LNCaP clone FGC (cell line): ENCODE data around the gene TBC1D10B.
"Not testable (repeated sequence)": the region's sequence is repeated elsewhere in the genome, so short reads cannot be mapped to it uniquely, and the experiment has no call there.

Experiments
- DNase-seq: peaks from one replicate; pipeline ENCODE4 v3.0.0-alpha.2; 2011; ENCODE audit warnings: low read depth
- H3K4me3 ChIP-seq: 2 replicates; pipeline ENCODE4 v1.5.1; 2011; ENCODE audit warnings: mild to moderate bottlenecking, low read depth, low read length, control low read depth
- TF ChIP-seq, protein P1 (sequence below): IDR thresholded peaks from 2 replicates; pipeline ENCODE4 v1.5.1; 2012; ENCODE audit warnings: mild to moderate bottlenecking; ENCODE audit not compliant: control insufficient read depth, insufficient read depth; ENCODE audit errors: extremely low read depth

Gene TBC1D10B

DNA sequence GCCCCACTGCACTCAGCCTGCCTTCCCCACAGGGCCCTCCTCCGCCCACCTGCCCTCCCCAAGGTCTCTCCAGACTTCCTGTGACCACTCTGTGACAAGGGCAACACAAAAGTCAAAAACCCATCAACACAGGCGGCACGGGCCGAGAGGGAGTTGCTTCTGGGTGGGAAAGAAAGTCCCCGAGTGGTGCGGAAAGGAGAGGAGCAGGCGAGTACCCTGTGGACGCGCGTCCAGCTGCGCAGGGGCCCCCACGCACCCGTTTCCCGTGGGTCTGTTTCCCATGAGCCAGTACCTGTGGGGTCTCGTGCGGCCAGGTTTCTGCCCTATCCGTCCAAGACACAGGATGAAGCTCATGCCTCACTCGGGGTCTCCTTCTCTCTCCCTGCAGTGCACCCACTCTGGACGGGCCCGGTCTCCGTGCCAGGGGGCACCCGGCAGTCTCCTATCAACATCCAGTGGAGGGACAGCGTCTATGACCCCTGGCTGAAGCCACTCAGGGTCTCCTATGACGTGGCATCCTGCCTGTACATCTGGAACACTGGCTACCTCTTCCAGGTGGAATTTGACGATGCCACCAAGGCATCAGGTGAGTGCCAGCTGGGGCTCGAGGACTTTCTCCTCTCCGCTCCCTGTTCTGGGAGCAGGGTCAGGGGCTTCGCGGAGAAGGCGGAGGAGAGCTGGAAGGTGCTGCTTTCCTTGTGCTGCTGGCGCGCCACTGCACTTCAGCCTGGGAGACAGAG is 27.4 kb downstream of the TBC1D10B start:
- no peak for DNase-seq
- TF ChIP-seq, protein P1, sequence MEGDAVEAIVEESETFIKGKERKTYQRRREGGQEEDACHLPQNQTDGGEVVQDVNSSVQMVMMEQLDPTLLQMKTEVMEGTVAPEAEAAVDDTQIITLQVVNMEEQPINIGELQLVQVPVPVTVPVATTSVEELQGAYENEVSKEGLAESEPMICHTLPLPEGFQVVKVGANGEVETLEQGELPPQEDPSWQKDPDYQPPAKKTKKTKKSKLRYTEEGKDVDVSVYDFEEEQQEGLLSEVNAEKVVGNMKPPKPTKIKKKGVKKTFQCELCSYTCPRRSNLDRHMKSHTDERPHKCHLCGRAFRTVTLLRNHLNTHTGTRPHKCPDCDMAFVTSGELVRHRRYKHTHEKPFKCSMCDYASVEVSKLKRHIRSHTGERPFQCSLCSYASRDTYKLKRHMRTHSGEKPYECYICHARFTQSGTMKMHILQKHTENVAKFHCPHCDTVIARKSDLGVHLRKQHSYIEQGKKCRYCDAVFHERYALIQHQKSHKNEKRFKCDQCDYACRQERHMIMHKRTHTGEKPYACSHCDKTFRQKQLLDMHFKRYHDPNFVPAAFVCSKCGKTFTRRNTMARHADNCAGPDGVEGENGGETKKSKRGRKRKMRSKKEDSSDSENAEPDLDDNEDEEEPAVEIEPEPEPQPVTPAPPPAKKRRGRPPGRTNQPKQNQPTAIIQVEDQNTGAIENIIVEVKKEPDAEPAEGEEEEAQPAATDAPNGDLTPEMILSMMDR: no peak
- H3K4me3 ChIP-seq: no peak overlapping the region

DNA sequence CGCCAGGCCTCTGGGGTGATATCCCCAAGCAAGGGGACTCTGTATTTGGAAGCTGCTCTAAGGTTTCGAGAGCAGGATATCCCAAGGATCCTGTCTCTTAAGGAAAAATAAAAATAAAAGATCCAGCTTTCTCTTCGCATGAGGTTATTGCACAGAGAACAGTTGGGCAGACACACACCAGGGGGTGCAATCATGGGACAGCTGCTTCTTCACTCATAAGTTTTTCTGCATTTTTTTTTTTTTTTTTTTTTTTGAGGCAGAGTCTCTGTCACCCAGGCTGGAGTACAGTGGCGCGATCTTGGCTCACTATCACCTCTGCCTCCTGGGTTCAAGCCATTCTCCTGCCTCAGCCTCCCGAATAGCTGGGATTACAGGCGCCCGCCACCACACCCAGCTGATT is 28.3 kb downstream of the TBC1D10B start:
- H3K4me3 ChIP-seq, DNase-seq: not testable (repeated sequence)

DNA sequence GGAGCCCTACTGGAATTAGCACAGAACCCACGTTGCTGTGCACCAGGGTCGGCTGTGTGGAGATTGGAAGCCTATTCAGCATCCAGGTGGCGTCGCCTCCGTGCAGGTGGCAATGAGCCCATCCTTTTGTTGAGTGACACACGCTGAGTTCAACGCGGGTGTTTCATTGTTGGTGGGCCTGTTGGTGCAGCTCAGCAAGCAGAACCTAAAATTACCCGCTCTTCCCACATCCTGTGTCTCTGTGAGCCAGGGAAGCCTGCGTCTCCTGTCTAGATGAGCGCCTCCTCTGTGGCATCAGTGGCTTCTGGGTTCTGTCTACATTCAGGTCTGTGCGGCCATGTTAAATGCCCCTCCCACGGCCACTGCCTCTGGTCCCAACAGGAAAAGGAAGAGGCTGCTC is 29.7 kb downstream of the TBC1D10B start:
- H3K4me3 ChIP-seq: no peak overlapping the region
- no peak for DNase-seq
- TF ChIP-seq, protein P1: no peak

DNA sequence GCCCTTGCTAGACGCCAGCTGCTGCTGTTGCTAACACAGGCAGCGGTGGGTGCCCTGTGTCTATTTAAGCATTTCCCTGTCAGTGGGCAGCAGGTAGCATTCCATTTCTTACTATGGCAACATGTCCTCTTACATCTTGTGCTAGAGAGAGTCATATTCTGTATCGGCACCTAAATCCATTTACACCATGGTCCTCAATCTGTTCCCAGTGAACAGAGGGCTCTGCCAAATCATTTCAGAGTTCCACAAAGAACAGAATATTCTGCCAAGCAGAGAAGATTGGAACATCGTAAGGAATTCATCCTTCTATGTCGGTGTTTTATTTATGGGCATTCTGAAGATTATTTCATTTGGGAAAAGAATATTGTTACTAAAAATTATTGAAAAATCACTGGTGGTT is 31.6 kb downstream of the TBC1D10B start:
- DNase-seq, H3K4me3 ChIP-seq: not testable (repeated sequence)

DNA sequence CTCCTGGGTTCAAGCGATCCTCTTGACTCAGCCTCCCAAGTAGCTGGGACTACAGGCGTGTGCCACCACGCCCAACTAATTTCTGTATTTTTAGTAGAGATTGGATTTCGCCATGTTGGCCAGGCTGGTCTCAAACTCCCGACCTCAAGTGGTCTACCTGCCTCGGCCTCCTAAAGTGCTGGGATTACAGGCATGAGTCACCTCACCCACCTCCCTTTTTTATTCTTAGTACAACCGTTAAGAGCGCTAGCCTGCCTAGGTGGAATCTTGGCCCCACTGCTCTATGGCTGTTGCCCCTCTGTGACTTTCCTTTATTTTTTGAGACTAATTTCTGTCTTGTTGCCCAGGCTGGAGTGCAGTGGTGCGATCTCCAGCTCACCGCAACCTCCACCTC is 32.3 kb downstream of the TBC1D10B start:
- DNase-seq, H3K4me3 ChIP-seq: not testable (repeated sequence)

DNA sequence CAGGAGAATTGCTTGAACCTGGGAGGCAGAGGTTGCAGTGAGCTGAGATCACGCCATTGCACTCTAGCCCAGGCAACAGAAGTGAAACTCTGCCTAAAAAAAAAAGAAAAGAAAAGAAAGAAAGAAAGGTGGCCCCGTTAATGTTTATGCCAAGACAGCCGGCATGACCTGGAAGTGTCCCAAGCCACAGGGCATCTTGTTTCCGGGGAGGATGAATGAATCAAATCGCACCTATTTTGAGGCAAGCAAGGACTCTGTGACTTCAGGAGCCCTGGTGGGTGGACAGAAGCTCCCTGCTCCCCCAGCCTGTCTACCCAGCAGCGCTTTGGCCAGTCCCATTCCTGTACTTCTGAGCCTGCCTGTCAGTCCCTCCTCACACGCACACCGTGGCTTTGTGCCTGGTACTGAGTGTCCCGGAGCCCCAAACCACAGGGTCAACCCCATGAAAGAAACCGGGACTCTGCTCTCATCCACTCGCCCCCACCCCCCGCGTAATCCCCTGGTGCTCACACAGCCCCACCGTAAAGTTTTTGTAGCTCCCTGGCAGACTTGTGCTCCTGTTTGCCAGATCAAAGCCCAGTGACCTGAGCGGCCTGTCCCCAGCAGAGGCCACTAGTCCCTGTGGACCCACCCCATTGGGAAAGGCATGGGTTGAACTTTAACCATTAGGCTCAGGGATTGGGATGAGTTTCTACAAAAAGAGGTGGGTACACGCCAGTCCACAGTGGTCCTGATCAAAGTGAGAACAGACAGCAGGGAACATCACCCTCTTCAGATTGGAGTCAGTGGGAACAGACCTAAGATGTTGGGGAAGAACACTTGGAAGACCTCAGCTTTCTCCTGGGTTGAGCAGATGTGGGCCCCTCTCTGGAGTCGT is 34.5 kb downstream of the TBC1D10B start:
- H3K4me3 ChIP-seq: peak overlapping the region; percentile 65
- no peak for DNase-seq
- TF ChIP-seq, protein P1: no peak

DNA sequence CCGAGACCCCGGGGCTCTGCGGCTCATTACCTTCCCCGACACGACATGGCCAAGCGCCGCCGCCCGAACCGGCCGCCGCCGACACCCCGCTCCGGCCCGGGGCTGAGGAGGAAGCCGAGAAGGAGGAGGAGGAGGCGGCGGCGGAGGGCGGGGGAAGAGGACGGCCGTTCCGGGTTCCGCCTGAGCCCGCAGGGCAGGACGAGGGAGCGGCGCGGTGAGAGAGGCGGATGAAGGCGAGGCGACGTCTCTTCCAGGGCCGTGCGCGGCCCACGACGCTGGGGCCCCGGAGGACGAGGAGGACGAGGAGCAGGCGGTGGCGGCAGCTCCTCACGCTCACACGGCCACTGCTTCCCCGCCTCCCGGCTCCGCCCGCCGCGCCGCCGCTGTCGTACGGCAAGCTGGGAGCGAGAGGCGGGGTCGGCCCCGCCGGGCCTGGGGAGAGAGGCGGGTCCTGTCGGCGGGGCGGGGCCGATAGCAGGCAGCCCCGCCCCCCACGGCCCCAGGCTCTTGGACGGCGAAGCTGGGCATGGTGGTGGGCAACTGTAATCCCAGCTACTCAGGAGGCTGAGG is 35.2 kb downstream of the TBC1D10B start:
- not testable (repeated sequence) for DNase-seq
- peak overlapping the region; percentile 65 for H3K4me3 ChIP-seq

DNA sequence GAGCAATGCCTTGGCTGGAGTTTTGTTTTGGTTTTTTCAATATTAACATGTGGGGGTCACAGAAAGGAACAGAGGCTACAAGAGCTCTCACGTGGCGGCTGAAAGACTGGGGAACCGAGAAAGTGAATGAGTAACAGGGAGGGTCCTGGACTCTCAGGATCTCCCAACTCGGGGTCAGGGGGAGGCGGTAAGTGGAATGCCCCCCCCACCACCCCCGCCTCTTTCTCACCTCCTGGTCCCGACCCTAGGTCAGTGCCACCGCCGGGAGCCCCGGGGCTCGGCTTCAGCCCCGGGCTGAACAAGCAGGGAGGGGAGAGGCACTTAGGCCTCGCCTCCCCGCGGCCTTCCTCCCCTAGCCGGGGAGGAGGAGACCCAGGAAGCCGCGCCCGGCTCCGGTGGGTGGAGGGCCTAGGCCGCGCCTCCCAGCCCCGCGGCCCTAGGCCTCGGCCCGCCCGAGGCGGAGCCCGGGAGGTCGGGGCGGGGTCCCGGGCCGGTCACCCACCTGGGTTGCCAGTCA is 35.8 kb downstream of the TBC1D10B start:
- peak overlapping the region; percentile 65 for H3K4me3 ChIP-seq
- DNase-seq: not testable (repeated sequence)

DNA sequence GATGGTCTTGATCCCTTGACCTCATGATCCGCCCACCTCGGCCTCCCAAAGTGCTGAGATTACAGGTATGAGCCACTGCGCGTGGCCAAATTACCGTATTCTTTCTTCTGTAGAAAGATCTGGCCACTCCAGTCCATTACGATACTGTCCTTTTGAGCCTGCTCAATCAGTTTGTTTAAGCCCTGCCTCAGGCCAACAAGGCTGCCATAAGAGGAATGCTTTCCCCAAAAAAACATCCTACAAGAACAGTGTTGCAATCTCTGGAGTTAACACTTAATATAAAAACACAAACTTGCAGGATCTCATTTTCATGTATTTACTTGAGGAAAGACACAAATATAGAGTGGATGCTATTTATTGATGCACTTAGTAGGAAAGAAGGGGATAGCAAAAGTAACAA is 46.1 kb downstream of the TBC1D10B start:
- not testable (repeated sequence) for H3K4me3 ChIP-seq, DNase-seq

DNA sequence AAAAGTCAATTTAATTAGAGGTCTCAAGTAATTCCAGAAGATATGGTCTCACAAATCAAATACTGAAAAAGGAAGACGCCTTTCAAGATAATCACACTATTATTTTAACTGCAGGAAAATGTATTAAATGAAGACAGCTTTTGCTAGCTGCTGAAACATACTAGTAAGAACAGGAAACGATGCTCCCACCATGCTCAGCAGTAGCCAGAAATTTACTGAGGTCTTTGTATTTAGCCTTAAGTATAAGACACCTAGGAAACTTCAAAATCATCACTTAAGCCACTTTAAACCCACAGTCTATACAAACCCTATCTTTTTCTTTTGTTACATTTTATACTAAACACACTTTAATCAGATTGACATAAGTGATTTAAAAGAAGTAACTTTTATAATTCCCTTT is 51.6 kb downstream of the TBC1D10B start:
- DNase-seq, H3K4me3 ChIP-seq: not testable (repeated sequence)

DNA sequence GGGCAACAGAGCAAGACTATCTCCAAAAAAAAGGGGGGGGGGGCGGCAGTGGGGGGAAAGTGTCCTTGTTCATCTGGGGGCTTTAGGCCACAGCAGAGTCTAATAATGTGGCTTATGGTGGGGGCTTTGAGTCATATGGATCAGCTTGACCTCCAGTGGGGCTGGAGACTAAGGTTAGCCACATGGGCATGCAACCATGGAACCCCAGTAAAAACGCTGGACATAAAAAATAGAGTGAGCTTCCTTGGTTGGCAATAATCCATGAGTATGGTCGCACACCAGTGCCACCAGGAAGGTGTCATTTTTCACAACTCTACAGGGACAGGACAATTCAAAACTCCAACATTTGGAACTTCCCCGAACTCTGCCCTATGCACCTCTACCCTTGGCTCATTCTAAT is 59.4 kb downstream of the TBC1D10B start:
- not testable (repeated sequence) for DNase-seq, H3K4me3 ChIP-seq

DNA sequence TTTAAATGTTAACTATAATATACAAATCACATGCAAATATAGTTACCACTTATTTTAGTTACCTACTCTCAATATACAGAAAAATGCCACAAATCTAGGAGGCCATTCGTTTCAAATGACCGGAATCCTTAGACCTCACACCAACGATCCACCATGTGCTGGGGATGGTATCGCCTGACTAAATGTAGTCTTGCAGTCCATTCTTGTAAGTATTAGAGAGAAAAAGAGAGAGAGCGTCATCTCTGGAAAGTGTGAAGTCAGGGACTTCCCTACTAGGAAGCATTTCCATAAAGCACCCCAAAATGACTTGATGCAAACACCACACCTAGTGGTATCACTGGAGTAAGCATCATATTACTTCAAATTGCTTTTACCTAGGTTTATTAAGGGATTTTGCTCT is 61.0 kb downstream of the TBC1D10B start:
- not testable (repeated sequence) for H3K4me3 ChIP-seq, DNase-seq
